Activated CD4-positive, alpha-beta T cell treated with anti-CD3 and anti-CD28 coated beads, Interleukin-10, Interleukin-2, amounts not matched to agents 100 ng/mL and 50 ng/mL, durations not matched to agents 16 hours and 8 hours (primary cell): Measurements from ENCODE around the gene DPF3.

Source experiments
- DNase-seq: peaks from one replicate; pipeline ENCODE4 v3.0.0-alpha.2; 2020

The DPF3 gene

GRCh38 chr14:72704502-72704901 lies 189.4 kb downstream of the DPF3 start:
- DNase-seq: no peak

GRCh38 chr14:72701605-72702004 lies 192.3 kb downstream of the DPF3 start:
- no peak for DNase-seq

GRCh38 chr14:72701237-72701565 lies 192.7 kb downstream of the DPF3 start:
- no peak for DNase-seq

GRCh38 chr14:72700338-72701236 lies 193.3 kb downstream of the DPF3 start:
- DNase-seq: no peak

GRCh38 chr14:72699852-72700257 lies 194.0 kb downstream of the DPF3 start:
- peak; percentile 25 for DNase-seq

- no peak for DNase-seq
These were observed 194.5 kb downstream of the DPF3 start for GRCh38 chr14:72699443-72699842.

- DNase-seq: no peak
These were observed 201.2 kb downstream of the DPF3 start for GRCh38 chr14:72692696-72693095.

- no peak for DNase-seq
These were observed 203.6 kb downstream of the DPF3 start for GRCh38 chr14:72690324-72690723.

- DNase-seq: no peak
These were observed 204.8 kb downstream of the DPF3 start for GRCh38 chr14:72688990-72689671.

- no peak for DNase-seq
These were observed 207.1 kb downstream of the DPF3 start for GRCh38 chr14:72686832-72687231.

GRCh38 chr14:72686101-72686500 lies 207.8 kb downstream of the DPF3 start:
- DNase-seq: peak; percentile 11

- DNase-seq: no peak
These were observed 208.4 kb downstream of the DPF3 start for GRCh38 chr14:72685456-72685855.

GRCh38 chr14:72683787-72684186 lies 210.1 kb downstream of the DPF3 start:
- no peak for DNase-seq

- DNase-seq: no peak
These were observed 211.7 kb downstream of the DPF3 start for GRCh38 chr14:72682188-72682587.

GRCh38 chr14:72680853-72681640 lies 212.9 kb downstream of the DPF3 start:
- no peak for DNase-seq

GRCh38 chr14:72679536-72680151 lies 214.3 kb downstream of the DPF3 start:
- no peak for DNase-seq

- no peak for DNase-seq
These were observed 214.8 kb downstream of the DPF3 start for GRCh38 chr14:72679141-72679535.

- DNase-seq: no peak
These were observed 215.5 kb downstream of the DPF3 start for GRCh38 chr14:72678356-72678755.

- DNase-seq: no peak
These were observed 216.2 kb downstream of the DPF3 start for GRCh38 chr14:72677664-72678063.

- no peak for DNase-seq
These were observed 218.8 kb downstream of the DPF3 start for GRCh38 chr14:72675126-72675525.

GRCh38 chr14:72673179-72673578 lies 220.7 kb downstream of the DPF3 start:
- DNase-seq: no peak

- no peak for DNase-seq
These were observed 227.3 kb downstream of the DPF3 start for GRCh38 chr14:72666610-72667009.

GRCh38 chr14:72665259-72665658 lies 228.6 kb downstream of the DPF3 start:
- DNase-seq: peak; percentile 71
